ENCODE measurements around the gene ZNF236. TPM values are rescaled to one million over a fixed set of nuclear protein-coding genes. Genes with fewer than 3 reads are reported as not detected.

The ZNF236 gene
- total RNA-seq, 1 donor from 2014 or later: 14.5 TPM

GRCh38 chr18:76838182-76838581 lies 15.8 kb downstream of the ZNF236 start:
- Histone ChIP-seq H3K4me3 (no peak overlapping the region), H3K27ac (no peak overlapping the region), H3K4me1 (peaks cover 18% of the 10 kb centered on the region), H3K36me3 (no peaks in the 10 kb centered on the region), H3K27me3 (no peaks in the 10 kb centered on the region), H3K9me3 (no peaks in the 10 kb centered on the region)
- intact Hi-C loops (cut with DNase I): no loop called here
- TF ChIP-seq POLR2A (IDR thresholded peaks at IDR 0.05) (no peak), POLR2AphosphoS5 (IDR thresholded peaks at IDR 0.05; ENCODE audit: insufficient read depth in 1 of 2, low read depth in 1 of 2) (no peak), CTCF (IDR thresholded peaks at IDR 0.05) (no peak)
- no peak for DNase-seq (ENCODE audit: extremely low spot score in 2 of 2)

GRCh38 chr18:76839086-76839794 lies 16.9 kb downstream of the ZNF236 start:
- Histone ChIP-seq H3K9me3 (no peaks in the 10 kb centered on the region), H3K27me3 (no peaks in the 10 kb centered on the region), H3K4me3 (no peak overlapping the region), H3K36me3 (no peaks in the 10 kb centered on the region), H3K4me1 (peaks cover 18% of the 10 kb centered on the region), H3K27ac (peak overlapping the region; percentile 20)
- TF ChIP-seq POLR2AphosphoS5 (IDR thresholded peaks at IDR 0.05; ENCODE audit: insufficient read depth in 1 of 2, low read depth in 1 of 2) (no peak), POLR2A (IDR thresholded peaks at IDR 0.05) (no peak), CTCF (IDR thresholded peaks at IDR 0.05) (no peak)
- intact Hi-C loops (cut with DNase I): no loop called here
- no peak for DNase-seq (ENCODE audit: extremely low spot score in 2 of 2)

GRCh38 chr18:76842837-76843530 lies 20.6 kb downstream of the ZNF236 start:
- Histone ChIP-seq H3K27ac (no peak overlapping the region), H3K36me3 (no peaks in the 10 kb centered on the region), H3K9me3 (no peaks in the 10 kb centered on the region), H3K4me1 (peaks cover 2% of the 10 kb centered on the region), H3K4me3 (no peak overlapping the region), H3K27me3 (no peaks in the 10 kb centered on the region)
- DNase-seq (ENCODE audit: extremely low spot score in 2 of 2): no peak
- TF ChIP-seq POLR2AphosphoS5 (IDR thresholded peaks at IDR 0.05; ENCODE audit: insufficient read depth in 1 of 2, low read depth in 1 of 2): no peak
- TF ChIP-seq POLR2A (IDR thresholded peaks at IDR 0.05): no peak
- TF ChIP-seq CTCF (IDR thresholded peaks at IDR 0.05): no peak
- intact Hi-C loops (cut with DNase I): no loop called here

- Histone ChIP-seq H3K4me3 (no peak overlapping the region), H3K27me3 (no peaks in the 10 kb centered on the region), H3K27ac (no peak overlapping the region), H3K4me1 (no peaks in the 10 kb centered on the region), H3K9me3 (no peaks in the 10 kb centered on the region), H3K36me3 (no peaks in the 10 kb centered on the region)
- no peak for DNase-seq (ENCODE audit: extremely low spot score in 2 of 2)
- TF ChIP-seq POLR2A (IDR thresholded peaks at IDR 0.05): no peak
- no peak for TF ChIP-seq POLR2AphosphoS5 (IDR thresholded peaks at IDR 0.05; ENCODE audit: insufficient read depth in 1 of 2, low read depth in 1 of 2)
- no peak for TF ChIP-seq CTCF (IDR thresholded peaks at IDR 0.05)
- intact Hi-C loops (cut with DNase I): no loop called here
Observed at GRCh38 chr18:76844144-76844543, 21.8 kb downstream of the ZNF236 start.

All from vagina (tissue), 2 donors.